Endothelial cell of umbilical vein (primary cell): ENCODE results near the gene PRKAR1B. TPM values are rescaled to one million over a fixed set of nuclear protein-coding genes. Genes with fewer than 3 reads are reported as not detected.

Source experiments
- BruUV-seq: library from RNA; stranded (reverse); fragments of 400-500 nt; replicated peaks from 2 replicates; lab custom pipeline; 2021; lab: Mats Ljungman, UMichigan
- CTCF ChIA-PET: fragments of 300-600, 350-600 bp; sonication (Branson Sonifier 250); formaldehyde crosslinking; loops from one replicate; lab custom pipeline; 2021; ENCODE audit warnings: antibody characterized with exemption, inconsistent platforms; lab: Charles Lee
- POLR2A ChIA-PET: fragments of 300-600, 350-600 bp; sonication (Branson Sonifier 250); formaldehyde crosslinking; loops from one replicate; lab custom pipeline; 2021; ENCODE audit warnings: antibody characterized with exemption, inconsistent platforms; lab: Charles Lee
- DNase-seq: peaks from one replicate; pipeline ENCODE4 v3.0.0-alpha.2; 2011; ENCODE audit warnings: low read depth, low spot score
- FAIRE-seq: peaks from 2 replicates; lab custom pipeline; 2011; peaks lifted over from hg19 to GRCh38; lab: Jason Lieb, UNC
- H2AFZ ChIP-seq: 2 replicates; pipeline ENCODE4 v1.6.0; 2012; ENCODE audit warnings: low read depth, low read length, control low read depth, inconsistent platforms
- H3K27ac ChIP-seq: 2 replicates; pipeline ENCODE4 v1.5.1; 2011; ENCODE audit warnings: low read depth, mild to moderate bottlenecking, control low read depth, low read length, moderate library complexity; ENCODE audit not compliant: insufficient read depth
- H3K27me3 ChIP-seq, 2 experiments: 2 replicates each; pipeline versions ENCODE4 v1.6.0 to v1.6.1; 2011; ENCODE audit warnings: low read length in 2 of 2, mixed read lengths in 1 of 2; ENCODE audit not compliant: control insufficient read depth in 2 of 2, insufficient read depth in 2 of 2
- H3K36me3 ChIP-seq, 2 experiments: 2 replicates in 1 of 2; 3 replicates in 1 of 2; pipeline ENCODE4 v1.5.1; 2011; ENCODE audit warnings: low read length in 2 of 2, mild to moderate bottlenecking in 1 of 2, moderate library complexity in 1 of 2; ENCODE audit not compliant: control insufficient read depth in 2 of 2, insufficient read depth in 2 of 2; ENCODE audit errors: extremely low read depth in 1 of 2
- H3K4me1 ChIP-seq: 3 replicates; pipeline ENCODE4 v1.5.1; 2011; ENCODE audit warnings: mild to moderate bottlenecking, low read length; ENCODE audit not compliant: control insufficient read depth, insufficient read depth; ENCODE audit errors: extremely low read depth
- H3K4me2 ChIP-seq: 2 replicates; pipeline ENCODE4 v1.6.1; 2011; ENCODE audit warnings: low read length, control low read depth, mixed read lengths; ENCODE audit not compliant: insufficient read depth
- H3K4me3 ChIP-seq, 3 experiments: fragments of 200-600 bp in 1 of 3; sonication (generic), shearing (Covaris generic) in 1 of 3; replicated peaks in 1 of 3; 2 replicates each; pipeline ENCODE4 v1.5.1; 2011 to 2016; ENCODE audit warnings: control low read depth in 3 of 3, low read length in 3 of 3, mild to moderate bottlenecking in 2 of 3, inconsistent platforms in 1 of 3, low read depth in 1 of 3, moderate library complexity in 1 of 3; ENCODE audit not compliant: insufficient read depth in 1 of 3
- H3K79me2 ChIP-seq: 2 replicates; pipeline ENCODE4 v1.6.0; 2012; ENCODE audit warnings: low read length, inconsistent platforms; ENCODE audit not compliant: control insufficient read depth, insufficient read depth
- H3K9ac ChIP-seq: replicated peaks from 2 replicates; pipeline ENCODE3; 2011; ENCODE audit warnings: low read length, control low read depth; ENCODE audit not compliant: insufficient read depth; ENCODE audit errors: extremely low read depth
- H3K9me1 ChIP-seq: replicated peaks from 3 replicates; pipeline ENCODE4 v1.6.0; 2011; ENCODE audit warnings: mild to moderate bottlenecking, low read length; ENCODE audit not compliant: control insufficient read depth, insufficient read depth; ENCODE audit errors: extremely low read depth
- H3K9me3 ChIP-seq: replicated peaks from 2 replicates; pipeline ENCODE4 v1.5.1; 2012; ENCODE audit warnings: low read length, inconsistent platforms; ENCODE audit not compliant: control insufficient read depth, insufficient read depth
- H4K20me1 ChIP-seq: replicated peaks from 2 replicates; pipeline ENCODE3; 2011; ENCODE audit warnings: mild to moderate bottlenecking, low read length; ENCODE audit not compliant: control insufficient read depth, insufficient read depth; ENCODE audit errors: extremely low read depth
- EZH2 ChIP-seq: IDR thresholded peaks from 2 replicates; pipeline ENCODE4 v1.6.1; 2012; ENCODE audit warnings: borderline replicate concordance, low read depth, mild to moderate bottlenecking, moderate library complexity, low read length, inconsistent platforms; ENCODE audit not compliant: severe bottlenecking
- FOS ChIP-seq: IDR thresholded peaks from 2 replicates; pipeline ENCODE4 v1.6.1; 2011; ENCODE audit warnings: mild to moderate bottlenecking, low read length, moderate library complexity, borderline replicate concordance; ENCODE audit not compliant: insufficient read depth
- GATA2 ChIP-seq: IDR thresholded peaks from 2 replicates; pipeline ENCODE4 v1.7.0; 2011; ENCODE audit warnings: low read depth, mild to moderate bottlenecking, moderate library complexity, mixed read lengths, low read length; ENCODE audit not compliant: insufficient read length, insufficient read depth
- JUN ChIP-seq: IDR thresholded peaks from 2 replicates; pipeline ENCODE4 v1.6.1; 2011; ENCODE audit warnings: borderline replicate concordance, low read depth; ENCODE audit not compliant: insufficient read length, insufficient read depth
- MAX ChIP-seq: IDR thresholded peaks from 2 replicates; pipeline ENCODE4 v1.6.1; 2011; ENCODE audit not compliant: insufficient read depth, insufficient read length
- MYC ChIP-seq: IDR thresholded peaks from one replicate; pipeline ENCODE4 v1.6.1; 2011; ENCODE audit warnings: mild to moderate bottlenecking, low read depth, low read length
- POLR2A ChIP-seq: IDR thresholded peaks from 2 replicates; pipeline ENCODE4 v1.6.1; 2012; ENCODE audit warnings: low read depth, mild to moderate bottlenecking, control low read depth, low read length
- dilution Hi-C: fragments of 300-500 bp; cut with MboI; formaldehyde crosslinking; loops from one replicate; pipeline ENCODE4 v1.15.0; 2019; ENCODE audit warnings: low sequenced_read_pairs; ENCODE audit not compliant: extremely low pct_ligation_motif_present
- intact Hi-C: fragments of 100-400 bp; cut with micrococcal nuclease; formaldehyde crosslinking; loops from one replicate; pipeline ENCODE4 v1.10.0; 2022
- polyA plus RNA-seq, 4 experiments: library from polyadenylated mRNA; depleted of rRNA in 3 of 4; stranded (reverse) in 3 of 4; unstranded in 1 of 4; fragments of >200 nt; gene quantifications; 2 replicates each; pipeline versions ENCODE4 v1.2.1 to v1.2.3, GENCODE V29; 2011 to 2012; ENCODE audit warnings: missing spikeins in 1 of 4
- total RNA-seq: library from RNA; stranded (reverse); gene quantifications from 2 replicates; pipeline ENCODE4 v1.2.3, GENCODE V29; 2021
- TF ChIP-seq, protein P1 (sequence below), 2 donors: IDR thresholded peaks; 1 replicate in 1 of 2; 2 replicates in 1 of 2; pipeline ENCODE4 v1.5.1; 2011; ENCODE audit warnings: low read length in 2 of 2, mild to moderate bottlenecking in 2 of 2, moderate library complexity in 2 of 2, control low read depth in 1 of 2, inconsistent platforms in 1 of 2, low read depth in 1 of 2; ENCODE audit not compliant: insufficient read depth in 1 of 2; ENCODE audit errors: extremely low read depth in 1 of 2

PRKAR1B gene
- total and polyA plus RNA-seq, 2 donors (not counting 3 experiments of a cell fraction or from before 2014, with no cell fraction given): 15.4 to 29.2 TPM

DNA sequence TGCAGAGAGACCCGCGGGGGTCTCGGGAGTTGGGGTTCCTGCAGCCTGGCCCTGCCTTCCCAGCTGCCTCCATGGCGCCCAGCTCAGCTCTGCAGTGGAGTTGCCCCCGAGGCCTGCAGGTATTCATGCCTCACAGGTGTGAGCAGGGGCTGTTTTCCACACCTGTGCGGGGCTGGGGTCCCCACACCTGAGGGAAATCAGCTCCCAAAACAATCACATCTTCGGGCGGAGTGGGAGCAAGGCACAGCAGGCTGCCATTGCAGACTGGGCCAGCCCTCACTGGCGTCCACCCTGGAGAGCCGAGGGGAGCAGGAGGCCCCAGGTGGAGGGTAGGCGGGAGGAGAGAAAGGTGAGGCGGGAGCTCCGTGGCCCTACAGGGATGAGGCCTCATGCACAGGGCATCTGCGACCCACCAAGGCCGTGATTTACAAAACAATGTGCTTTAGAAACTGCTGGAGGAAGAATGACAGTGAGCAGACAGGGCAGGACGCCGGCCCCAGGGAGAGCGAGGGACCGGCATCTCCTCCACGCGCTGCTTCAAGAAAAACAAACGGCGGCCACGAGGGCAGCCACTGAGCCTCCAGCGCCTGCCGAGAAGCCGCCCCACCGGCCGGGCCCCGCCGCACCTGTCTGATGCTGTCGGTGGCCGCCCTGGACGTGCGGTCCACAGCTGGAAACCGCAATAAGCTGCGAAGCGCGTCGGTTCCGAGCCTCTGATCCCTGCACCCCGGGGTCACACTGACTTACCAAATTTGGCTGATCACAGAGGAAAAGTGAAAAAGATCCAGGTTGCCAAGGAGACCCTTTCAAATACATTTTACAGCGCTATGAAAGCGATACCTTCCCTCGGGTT is 154.4 kb downstream of the PRKAR1B start:
- Histone ChIP-seq H3K9ac (no peak overlapping the region), H2AFZ (no peak overlapping the region), H3K9me1 (no peaks in the 10 kb centered on the region), H3K27me3 (no peaks in the 10 kb centered on the region), H3K4me3 (no peak overlapping the region), H3K27ac (no peak overlapping the region), H3K9me3 (no peaks in the 10 kb centered on the region), H3K4me1 (no peaks in the 10 kb centered on the region), H4K20me1 (no peaks in the 10 kb centered on the region), H3K4me2 (no peak overlapping the region), H3K36me3 (no peaks in the 10 kb centered on the region), H3K79me2 (no peaks in the 10 kb centered on the region)
- dilution Hi-C loops (no loop called here), intact Hi-C loops (no loop called here)
- ChIA-PET POLR2A (no interaction called here), CTCF (interaction anchor here (1.1 kb wide), 1 partner anchor 54 kb away, joined by 4 read pairs; no protein-coding TSS in a partner anchor)
- TF ChIP-seq FOS (no peak), EZH2 (no peak), JUN (no peak), POLR2A (no peak), GATA2 (no peak), MAX (no peak), MYC (no peak)
- TF ChIP-seq, protein P1, sequence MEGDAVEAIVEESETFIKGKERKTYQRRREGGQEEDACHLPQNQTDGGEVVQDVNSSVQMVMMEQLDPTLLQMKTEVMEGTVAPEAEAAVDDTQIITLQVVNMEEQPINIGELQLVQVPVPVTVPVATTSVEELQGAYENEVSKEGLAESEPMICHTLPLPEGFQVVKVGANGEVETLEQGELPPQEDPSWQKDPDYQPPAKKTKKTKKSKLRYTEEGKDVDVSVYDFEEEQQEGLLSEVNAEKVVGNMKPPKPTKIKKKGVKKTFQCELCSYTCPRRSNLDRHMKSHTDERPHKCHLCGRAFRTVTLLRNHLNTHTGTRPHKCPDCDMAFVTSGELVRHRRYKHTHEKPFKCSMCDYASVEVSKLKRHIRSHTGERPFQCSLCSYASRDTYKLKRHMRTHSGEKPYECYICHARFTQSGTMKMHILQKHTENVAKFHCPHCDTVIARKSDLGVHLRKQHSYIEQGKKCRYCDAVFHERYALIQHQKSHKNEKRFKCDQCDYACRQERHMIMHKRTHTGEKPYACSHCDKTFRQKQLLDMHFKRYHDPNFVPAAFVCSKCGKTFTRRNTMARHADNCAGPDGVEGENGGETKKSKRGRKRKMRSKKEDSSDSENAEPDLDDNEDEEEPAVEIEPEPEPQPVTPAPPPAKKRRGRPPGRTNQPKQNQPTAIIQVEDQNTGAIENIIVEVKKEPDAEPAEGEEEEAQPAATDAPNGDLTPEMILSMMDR (IDR thresholded peaks at IDR 0.05; ENCODE audit: extremely low read depth in 1 of 2, insufficient read depth in 1 of 2, low read depth in 1 of 2, low read length in 2 of 2): no peak
- BruUV-seq: no TSS peak
- FAIRE-seq (no peak), DNase-seq (no peak)
